ENCODE data around the gene RAD17. TPM values are rescaled to one million over a fixed set of nuclear protein-coding genes. Genes with fewer than 3 reads are reported as not detected.
A peak's percentile ranks its signal among the peaks of the same experiment; 100 is the strongest.
"Not testable (repeated sequence)": the region's sequence is repeated elsewhere in the genome, so short reads cannot be mapped to it uniquely, and the experiment has no call there.

RAD17 gene
- total and polyA plus RNA-seq, 11 donors: 6.7 to 25.8 (median 20.8) TPM

GRCh38 chr5:69368458-69369339 lies 919 bp upstream of the RAD17 start:
- Histone ChIP-seq H3K27me3 (no peaks in the 10 kb centered on the region), H3K4me3 (peak overlapping the region; percentile 54 to 94 (median 80)), H3K9me3 (no peaks in the 10 kb centered on the region), H3K4me1 (peaks cover 4 to 49% (median 28%) of the 10 kb centered on the region in 12 donors), H3K36me3 (peaks cover 0 to 43% (median 28%) of the 10 kb centered on the region in 9 donors), H3K27ac (peak overlapping the region; percentile 93 to 99 (median 98))
- ATAC-seq: peak in 3 of 4 donors; percentile 1 to 64 (median 4)
- DNase-seq: no peak
- WGBS, 4 donors: 2 to 3% (median 2%) methylated on average over 24 to 39 of the region's 39 CpGs
- intact Hi-C loops (cut with DNase I): loop anchor here in 6 of 10 donors (10.0 kb wide), 3 partner anchors 134 to 324 kb away; partner anchors contain the start of genes SLC30A5 (in 5 of the 6) and CDK7 (in 1 of the 6)
- TF ChIP-seq POLR2A (IDR thresholded peaks at IDR 0.05): no peak

GRCh38 chr5:69370335-69370734 lies 717 bp downstream of the RAD17 start:
- Histone ChIP-seq H3K4me1 (peaks cover 4 to 40% (median 25%) of the 10 kb centered on the region in 12 donors), H3K4me3 (peak overlapping the region; percentile 54 to 94 (median 80)), H3K36me3 (peaks cover 0 to 43% (median 28%) of the 10 kb centered on the region in 9 donors), H3K27ac (peak overlapping the region in 8 of 12 donors; percentile 93 to 99 (median 98))
- not testable (repeated sequence) for H3K27me3 ChIP-seq, H3K9me3 ChIP-seq, DNase-seq, ATAC-seq
- WGBS, 4 donors: 3 to 4% (median 3%) methylated on average over 16 of the region's 16 CpGs
- intact Hi-C loops (cut with DNase I): loop anchor here in 1 of 10 donors (10.0 kb wide), 1 partner anchor 56 kb away; no protein-coding TSS in a partner anchor

GRCh38 chr5:69372394-69372793 lies 2.8 kb downstream of the RAD17 start:
- DNase-seq: no peak
- no peak for ATAC-seq

GRCh38 chr5:69374911-69375446 lies 5.4 kb downstream of the RAD17 start:
- H3K27me3 ChIP-seq: no peaks in the 10 kb centered on the region
- H3K4me3 ChIP-seq: no peak overlapping the region
- H3K36me3 ChIP-seq: peaks cover 0 to 65% (median 50%) of the 10 kb centered on the region in 9 donors
- DNase-seq (no peak), ATAC-seq (no peak)
- TF ChIP-seq CTCF (IDR thresholded peaks at IDR 0.05): no peak
- no peak for TF ChIP-seq POLR2A (IDR thresholded peaks at IDR 0.05)
- 92 to 95% (median 94%) methylated on average over 4 of the region's 4 CpGs for WGBS, 4 donors
- peaks cover 0 to 24% (median 14%) of the 10 kb centered on the region in 12 donors for H3K4me1 ChIP-seq
- H3K27ac ChIP-seq: no peak overlapping the region
- intact Hi-C loops (cut with DNase I): loop anchor here in 1 of 10 donors (10.0 kb wide), 1 partner anchor 60 kb away; no protein-coding TSS in a partner anchor
- no peaks in the 10 kb centered on the region for H3K9me3 ChIP-seq

More at GRCh38 chr5:69372394-69372793, 2.8 kb downstream of the RAD17 start:
- Histone ChIP-seq H3K27ac (no peak overlapping the region), H3K4me3 (no peak overlapping the region), H3K36me3 (peaks cover 0 to 41% (median 26%) of the 10 kb centered on the region in 9 donors), H3K27me3 (no peaks in the 10 kb centered on the region), H3K9me3 (no peaks in the 10 kb centered on the region), H3K4me1 (peaks cover 4 to 36% (median 24%) of the 10 kb centered on the region in 12 donors)
- intact Hi-C loops (cut with DNase I): loop anchor here in 1 of 10 donors (10.0 kb wide), 1 partner anchor 58 kb away; no protein-coding TSS in a partner anchor
- TF ChIP-seq POLR2A (IDR thresholded peaks at IDR 0.05): no peak
- no peak for TF ChIP-seq CTCF (IDR thresholded peaks at IDR 0.05)
- 98% methylated on average over 5 of the region's 5 CpGs for WGBS, 4 donors

- intact Hi-C loops (cut with DNase I): loop anchor here in 1 of 10 donors (10.0 kb wide), 1 partner anchor 64 kb away; no protein-coding TSS in a partner anchor
- DNase-seq (no peak), ATAC-seq (no peak)
- Histone ChIP-seq H3K27me3 (no peaks in the 10 kb centered on the region), H3K9me3 (no peaks in the 10 kb centered on the region), H3K27ac (no peak overlapping the region), H3K4me3 (no peak overlapping the region), H3K4me1 (peaks cover 0 to 7% (median 0%) of the 10 kb centered on the region in 12 donors), H3K36me3 (peaks cover 0 to 93% (median 83%) of the 10 kb centered on the region in 9 donors)
- TF ChIP-seq POLR2A (IDR thresholded peaks at IDR 0.05): no peak
- no peak for TF ChIP-seq CTCF (IDR thresholded peaks at IDR 0.05)
These were observed 8.8 kb downstream of the RAD17 start for GRCh38 chr5:69378376-69378775.

Measured in heart left ventricle (tissue), 16 donors.